ENCODE data around the gene GRK2.

The GRK2 gene

DNA sequence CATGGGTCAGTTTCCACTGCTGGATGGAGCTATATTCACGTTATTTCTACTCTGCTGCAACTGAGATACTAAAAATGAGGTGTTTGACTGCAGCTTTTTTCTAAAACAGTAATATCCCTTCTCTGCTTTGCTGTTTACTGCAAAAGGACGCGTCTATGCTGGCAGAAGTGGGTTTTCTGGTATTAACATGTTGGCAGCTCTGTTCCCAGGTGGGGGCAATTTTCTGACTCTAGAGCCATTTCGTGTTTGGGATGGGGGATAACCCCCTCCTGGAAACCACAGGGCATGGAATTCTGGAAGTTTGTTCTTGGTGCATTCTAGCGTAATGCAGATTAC lies 4.9 kb downstream of the GRK2 start:
- no peak for DNase-seq (ENCODE audit: low spot score)

DNA sequence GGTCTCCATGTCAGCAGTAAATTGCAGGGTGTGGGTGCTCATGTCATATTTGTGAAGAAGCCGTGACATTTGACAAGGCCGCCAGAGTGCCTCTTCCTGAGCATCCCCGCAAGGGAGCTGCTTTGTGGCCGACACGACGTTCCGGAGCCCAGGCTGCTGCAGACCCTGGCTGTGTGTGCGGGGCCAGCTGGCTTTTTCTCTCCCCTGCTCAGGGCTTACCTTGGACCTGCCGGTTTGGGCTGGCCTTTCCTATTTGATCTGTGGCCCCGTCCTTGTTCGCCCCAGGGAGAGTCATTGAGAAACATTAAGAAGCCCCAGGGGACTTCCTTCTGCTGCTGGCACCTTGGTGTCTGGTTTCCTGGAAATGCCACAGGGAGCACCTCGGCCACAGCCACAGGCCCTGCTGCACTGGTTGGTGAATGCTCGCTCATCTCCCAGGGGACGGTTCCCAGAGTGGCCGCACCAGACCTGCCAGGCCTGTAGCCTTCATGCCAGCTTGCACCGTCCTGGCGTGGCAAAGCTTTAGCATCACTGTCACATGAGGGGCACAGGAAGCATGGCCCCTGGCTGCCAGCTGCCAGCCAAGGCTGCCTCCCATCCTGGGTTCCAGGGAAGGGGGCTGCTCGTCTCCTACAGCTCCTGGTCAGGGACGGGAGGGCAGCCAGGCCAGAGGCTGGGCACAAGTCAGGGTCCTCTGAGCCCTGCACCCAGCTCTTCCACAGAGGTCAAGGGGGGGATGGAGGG lies 5.4 kb downstream of the GRK2 start:
- DNase-seq (ENCODE audit: low spot score) = peak; percentile 54

DNA sequence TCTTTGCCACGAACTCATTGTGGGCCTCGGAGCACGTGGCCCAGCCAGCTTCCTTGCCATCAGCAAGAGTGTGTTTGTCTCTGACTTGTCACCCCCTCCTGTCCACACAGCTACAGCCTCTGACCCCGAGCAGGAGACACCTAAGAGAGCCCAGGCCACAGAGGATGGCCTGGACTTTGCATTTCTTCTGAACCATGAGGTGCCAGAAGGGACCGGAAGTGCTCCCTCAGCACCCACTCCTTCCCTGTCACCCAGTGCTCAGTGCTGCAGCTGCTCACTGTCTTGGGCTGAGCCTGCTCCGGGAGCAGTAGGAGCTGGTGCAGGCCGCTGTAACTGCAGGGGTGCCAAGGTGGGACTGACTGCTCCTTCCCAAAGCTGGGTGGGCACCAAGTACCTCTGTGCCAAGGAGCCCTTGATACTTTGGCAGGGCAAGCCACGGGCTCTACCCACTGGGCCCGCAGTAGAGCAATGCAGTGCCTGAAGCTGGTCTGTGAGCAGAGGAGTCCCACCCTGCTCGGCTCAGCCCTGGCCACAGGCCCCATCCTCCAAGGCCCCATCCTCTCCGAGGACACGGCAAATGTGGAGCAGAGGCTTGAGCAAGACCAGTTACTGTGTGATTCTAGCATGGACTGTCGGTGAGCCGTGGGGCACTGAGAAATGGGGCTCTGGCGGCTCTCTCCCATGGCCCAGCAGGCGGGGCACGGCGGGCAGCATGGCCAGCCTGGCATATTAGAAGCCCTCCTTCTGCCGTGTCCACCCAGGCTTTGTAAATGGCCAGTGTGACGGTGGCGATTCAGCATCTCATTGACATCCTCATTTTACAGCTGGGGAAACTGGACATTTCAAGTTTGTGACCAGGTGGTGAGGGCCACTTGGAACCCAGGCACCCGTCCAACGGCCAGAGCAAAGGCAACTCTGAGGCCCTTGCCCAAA lies 6.3 kb downstream of the GRK2 start:
- no peak for DNase-seq (ENCODE audit: low spot score)

GRCh38 chr11:67273260-67273990 lies 7.2 kb downstream of the GRK2 start:
- DNase-seq (ENCODE audit: low spot score) = no peak

GRCh38 chr11:67274768-67275605 lies 8.7 kb downstream of the GRK2 start:
- no peak for DNase-seq (ENCODE audit: low spot score)

GRCh38 chr11:67275606-67276409 lies 9.5 kb downstream of the GRK2 start:
- DNase-seq (ENCODE audit: low spot score) = no peak

DNA sequence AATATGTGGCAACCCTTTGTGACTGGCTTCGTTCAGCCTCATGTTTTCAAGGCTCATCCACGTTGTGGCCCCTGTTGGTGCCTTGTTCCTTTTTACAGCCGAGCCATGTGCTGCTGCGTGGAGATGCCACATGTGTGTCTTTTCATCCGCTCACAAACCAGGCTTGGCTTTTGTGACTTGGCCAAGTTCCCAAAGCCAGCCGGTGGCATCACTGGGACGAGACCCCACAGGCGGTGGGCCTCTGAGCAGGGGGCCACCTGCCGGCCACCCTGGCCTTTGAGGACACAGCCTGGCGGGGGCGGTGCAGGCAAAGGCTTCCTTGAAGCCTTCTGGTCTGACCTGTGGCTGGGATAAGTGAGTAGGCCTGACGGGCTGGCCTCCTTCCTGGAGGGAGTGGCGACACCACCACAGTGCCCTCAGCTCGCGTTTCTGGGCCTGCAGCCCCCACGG lies 10.5 kb downstream of the GRK2 start:
- DNase-seq (ENCODE audit: low spot score) = no peak

- no peak for DNase-seq (ENCODE audit: low spot score)
These were observed 11.1 kb downstream of the GRK2 start for GRCh38 chr11:67277231-67277961.

GRCh38 chr11:67278135-67278938 lies 12.1 kb downstream of the GRK2 start:
- DNase-seq (ENCODE audit: low spot score) = no peak

GRCh38 chr11:67278939-67279588 lies 12.8 kb downstream of the GRK2 start:
- no peak for DNase-seq (ENCODE audit: low spot score)

DNA sequence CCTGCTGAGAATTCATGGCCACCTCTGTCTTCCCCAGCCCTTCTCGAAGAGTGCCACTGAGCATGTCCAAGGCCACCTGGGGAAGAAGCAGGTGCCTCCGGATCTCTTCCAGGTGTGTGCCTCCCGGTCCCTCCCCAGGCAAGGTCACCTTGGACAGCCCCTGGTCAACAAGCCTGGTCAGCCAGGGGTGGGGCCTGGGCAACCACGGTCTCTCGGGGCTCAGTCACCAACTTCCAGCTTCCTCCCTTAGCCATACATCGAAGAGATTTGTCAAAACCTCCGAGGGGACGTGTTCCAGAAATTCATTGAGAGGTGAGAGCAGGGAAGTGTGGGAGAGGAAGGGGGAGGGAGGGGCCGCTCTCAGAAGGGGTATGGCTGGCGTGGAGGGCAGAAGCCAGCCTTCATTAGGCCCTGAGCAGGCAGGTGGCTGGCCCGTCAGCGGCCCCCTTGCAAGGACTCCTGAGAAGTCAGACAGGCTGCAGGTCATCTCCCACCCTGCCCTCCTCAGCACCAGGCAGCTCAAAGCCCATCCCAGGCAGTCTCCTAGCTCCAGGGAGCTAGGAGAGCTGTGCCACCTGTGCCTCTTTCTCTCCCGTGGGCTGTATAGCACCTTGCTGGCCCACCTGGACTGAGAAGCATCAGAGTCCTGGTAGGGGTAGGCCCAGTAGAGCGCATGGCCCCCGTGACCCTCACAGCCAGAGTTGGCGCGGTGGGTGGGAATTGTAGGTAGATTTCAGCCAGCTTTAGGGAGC lies 13.5 kb downstream of the GRK2 start:
- DNase-seq (ENCODE audit: low spot score) = no peak

GRCh38 chr11:67280341-67280787 lies 14.1 kb downstream of the GRK2 start:
- no peak for DNase-seq (ENCODE audit: low spot score)

DNA sequence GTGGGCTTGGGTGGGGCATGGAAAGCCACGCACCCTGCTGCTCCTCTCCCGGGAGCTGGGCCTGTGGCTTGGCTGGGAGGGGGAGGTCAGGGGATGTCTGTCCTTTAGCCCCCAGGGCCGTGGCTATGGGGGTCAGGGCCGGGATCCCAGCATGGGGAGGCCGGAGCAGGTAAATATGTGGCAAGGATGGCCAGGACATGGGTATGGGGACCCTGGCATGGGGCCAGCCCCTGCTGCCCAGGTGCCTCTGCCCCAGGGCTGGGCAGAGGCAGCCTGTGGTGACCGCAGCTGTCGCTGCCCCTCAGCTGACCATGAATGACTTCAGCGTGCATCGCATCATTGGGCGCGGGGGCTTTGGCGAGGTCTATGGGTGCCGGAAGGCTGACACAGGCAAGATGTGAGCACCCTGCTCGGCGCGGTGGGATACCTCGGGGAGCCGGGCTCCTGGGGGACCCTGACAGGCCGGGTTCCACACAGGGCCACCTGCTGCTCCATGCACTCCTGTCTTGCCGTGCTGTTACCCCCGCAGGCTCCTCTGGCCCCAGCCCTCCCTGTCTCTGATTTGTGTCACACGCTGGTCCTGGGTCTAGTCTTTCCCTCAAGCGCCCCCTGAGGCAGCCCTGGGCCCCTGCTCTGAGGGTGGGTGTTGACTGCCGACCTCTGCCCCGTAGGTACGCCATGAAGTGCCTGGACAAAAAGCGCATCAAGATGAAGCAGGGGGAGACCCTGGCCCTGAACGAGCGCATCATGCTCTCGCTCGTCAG lies 14.7 kb downstream of the GRK2 start:
- no peak for DNase-seq (ENCODE audit: low spot score)

DNA sequence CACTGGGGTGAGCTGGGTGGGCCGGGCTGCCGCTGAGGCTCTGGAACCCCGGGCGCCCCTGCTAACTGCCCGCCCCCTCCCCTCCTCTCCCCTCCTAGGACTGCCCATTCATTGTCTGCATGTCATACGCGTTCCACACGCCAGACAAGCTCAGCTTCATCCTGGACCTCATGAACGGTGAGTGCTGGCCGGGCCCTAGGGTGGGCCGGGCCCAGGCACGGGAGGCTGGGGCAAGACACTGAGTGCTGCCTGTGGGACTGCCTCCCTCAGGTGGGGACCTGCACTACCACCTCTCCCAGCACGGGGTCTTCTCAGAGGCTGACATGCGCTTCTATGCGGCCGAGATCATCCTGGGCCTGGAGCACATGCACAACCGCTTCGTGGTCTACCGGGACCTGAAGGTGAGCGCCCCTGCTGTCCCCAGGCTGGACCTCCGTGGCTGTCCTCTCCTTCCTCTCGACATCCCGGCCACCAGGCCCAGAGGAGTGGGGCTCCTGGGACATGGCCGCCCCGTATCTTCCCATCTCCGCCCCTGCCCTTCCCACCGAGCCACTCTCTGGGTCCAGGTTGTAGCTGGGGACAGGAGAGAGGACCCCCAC lies 15.4 kb downstream of the GRK2 start:
- DNase-seq (ENCODE audit: low spot score) = no peak

GRCh38 chr11:67282155-67282875 lies 16.0 kb downstream of the GRK2 start:
- no peak for DNase-seq (ENCODE audit: low spot score)

DNA sequence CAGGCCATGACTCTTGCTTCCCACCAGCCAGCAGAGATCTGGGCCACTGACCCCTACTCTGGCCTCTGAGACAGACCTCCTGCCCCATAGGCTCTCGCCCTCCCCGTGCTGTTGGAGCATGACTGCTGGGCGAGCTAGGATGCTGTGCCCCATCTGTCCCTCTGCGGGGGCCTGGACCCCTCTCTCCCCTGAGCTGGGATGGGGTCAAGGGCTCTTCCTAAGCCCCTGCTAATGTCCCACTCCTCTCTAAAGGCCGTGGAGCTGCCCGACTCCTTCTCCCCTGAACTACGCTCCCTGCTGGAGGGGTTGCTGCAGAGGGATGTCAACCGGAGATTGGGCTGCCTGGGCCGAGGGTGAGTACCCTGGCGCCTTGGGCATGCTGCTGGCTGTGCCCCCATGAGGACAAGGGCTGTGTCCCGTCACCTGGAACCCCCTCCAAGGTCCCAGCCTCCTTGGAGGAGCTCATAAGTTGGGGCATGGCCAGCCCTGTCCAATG lies 16.7 kb downstream of the GRK2 start:
- DNase-seq (ENCODE audit: low spot score) = no peak
